Vagina (tissue), 2 donors: ENCODE data around the gene CRLF1.

Source experiments
- POLR2AphosphoS5 ChIP-seq, 2 donors: sonication (generic); formaldehyde crosslinking; IDR thresholded peaks; one replicate each; pipeline ENCODE4 v1.9.0; 2017; ENCODE audit warnings: antibody characterized with exemption in 2 of 2, mild to moderate bottlenecking in 2 of 2, low read depth in 1 of 2; ENCODE audit not compliant: insufficient read depth in 1 of 2
- TF ChIP-seq, protein P1 (sequence below), 3 experiments: fragments of 450-650 bp in 2 of 3; fragments of 200-600 bp in 1 of 3; sonication (generic) in 1 of 3; IDR thresholded peaks; one replicate each; pipeline ENCODE4 v1.5.1; 2017 to 2019; ENCODE audit warnings: antibody characterized with exemption in 3 of 3, mild to moderate bottlenecking in 2 of 3, moderate library complexity in 2 of 3

DNA sequence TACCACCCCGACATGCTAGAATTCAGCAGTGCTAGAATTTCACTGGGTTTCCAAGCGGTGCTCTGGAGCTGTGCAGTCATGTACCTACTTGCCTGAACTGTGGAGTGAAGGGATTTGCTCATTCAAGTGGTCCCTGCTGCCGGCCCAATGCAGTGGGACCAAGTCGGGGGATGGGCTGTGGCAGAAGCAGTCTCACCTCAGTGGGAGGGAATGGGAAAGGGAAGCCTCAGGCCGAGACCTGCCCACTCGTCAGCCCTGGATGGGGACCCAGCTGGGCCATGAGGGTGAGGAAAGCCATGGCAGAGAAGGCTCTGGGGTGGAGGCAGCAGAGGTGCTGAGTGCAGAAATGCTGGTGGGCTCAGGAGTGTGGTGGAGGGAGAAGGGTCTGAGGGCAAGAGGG lies 45.1 kb upstream of the CRLF1 start:
- TF ChIP-seq, protein P1, sequence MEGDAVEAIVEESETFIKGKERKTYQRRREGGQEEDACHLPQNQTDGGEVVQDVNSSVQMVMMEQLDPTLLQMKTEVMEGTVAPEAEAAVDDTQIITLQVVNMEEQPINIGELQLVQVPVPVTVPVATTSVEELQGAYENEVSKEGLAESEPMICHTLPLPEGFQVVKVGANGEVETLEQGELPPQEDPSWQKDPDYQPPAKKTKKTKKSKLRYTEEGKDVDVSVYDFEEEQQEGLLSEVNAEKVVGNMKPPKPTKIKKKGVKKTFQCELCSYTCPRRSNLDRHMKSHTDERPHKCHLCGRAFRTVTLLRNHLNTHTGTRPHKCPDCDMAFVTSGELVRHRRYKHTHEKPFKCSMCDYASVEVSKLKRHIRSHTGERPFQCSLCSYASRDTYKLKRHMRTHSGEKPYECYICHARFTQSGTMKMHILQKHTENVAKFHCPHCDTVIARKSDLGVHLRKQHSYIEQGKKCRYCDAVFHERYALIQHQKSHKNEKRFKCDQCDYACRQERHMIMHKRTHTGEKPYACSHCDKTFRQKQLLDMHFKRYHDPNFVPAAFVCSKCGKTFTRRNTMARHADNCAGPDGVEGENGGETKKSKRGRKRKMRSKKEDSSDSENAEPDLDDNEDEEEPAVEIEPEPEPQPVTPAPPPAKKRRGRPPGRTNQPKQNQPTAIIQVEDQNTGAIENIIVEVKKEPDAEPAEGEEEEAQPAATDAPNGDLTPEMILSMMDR (IDR thresholded peaks at IDR 0.05): no peak
- no peak for TF ChIP-seq POLR2AphosphoS5 (IDR thresholded peaks at IDR 0.05; ENCODE audit: insufficient read depth in 1 of 2, low read depth in 1 of 2)
